Fibroblast of pulmonary artery (primary cell): ENCODE measurements around the gene MOB2.

Experiments used
- DNase-seq: peaks from one replicate; pipeline ENCODE4 v3.0.0-alpha.2; 2010; ENCODE audit warnings: low read depth
- H3K4me3 ChIP-seq: replicated peaks from 2 replicates; pipeline ENCODE4 v1.5.1; 2011; ENCODE audit warnings: low read depth, mild to moderate bottlenecking, control low read depth, low read length, moderate library complexity
- TF ChIP-seq, protein P1 (sequence below): IDR thresholded peaks from 2 replicates; pipeline ENCODE4 v1.5.1; 2011; ENCODE audit warnings: mild to moderate bottlenecking, control low read depth, low read length, inconsistent platforms; ENCODE audit errors: missing control alignments

The MOB2 gene

DNA sequence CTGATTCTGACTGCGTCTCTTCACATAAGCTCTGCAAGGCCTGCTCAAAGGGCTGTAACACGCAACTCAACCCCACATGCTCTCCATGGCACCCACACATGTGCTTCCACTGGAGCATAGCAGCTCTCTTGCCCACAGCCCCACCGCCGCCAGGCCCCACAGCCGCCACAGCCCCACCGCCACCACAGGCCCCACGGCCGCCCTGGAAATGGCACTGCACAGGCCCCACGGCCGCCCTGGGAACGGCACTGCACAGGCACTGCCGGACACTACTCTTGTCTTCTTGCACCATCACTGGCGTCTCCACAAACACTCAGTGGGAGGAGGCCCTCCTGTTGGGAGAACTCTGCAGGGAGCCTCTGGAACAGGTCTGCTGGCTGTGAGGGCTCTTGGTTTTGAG is 8.6 kb downstream of the MOB2 start:
- DNase-seq, result no peak
- H3K4me3 ChIP-seq, result no peak overlapping the region
- TF ChIP-seq, protein P1, sequence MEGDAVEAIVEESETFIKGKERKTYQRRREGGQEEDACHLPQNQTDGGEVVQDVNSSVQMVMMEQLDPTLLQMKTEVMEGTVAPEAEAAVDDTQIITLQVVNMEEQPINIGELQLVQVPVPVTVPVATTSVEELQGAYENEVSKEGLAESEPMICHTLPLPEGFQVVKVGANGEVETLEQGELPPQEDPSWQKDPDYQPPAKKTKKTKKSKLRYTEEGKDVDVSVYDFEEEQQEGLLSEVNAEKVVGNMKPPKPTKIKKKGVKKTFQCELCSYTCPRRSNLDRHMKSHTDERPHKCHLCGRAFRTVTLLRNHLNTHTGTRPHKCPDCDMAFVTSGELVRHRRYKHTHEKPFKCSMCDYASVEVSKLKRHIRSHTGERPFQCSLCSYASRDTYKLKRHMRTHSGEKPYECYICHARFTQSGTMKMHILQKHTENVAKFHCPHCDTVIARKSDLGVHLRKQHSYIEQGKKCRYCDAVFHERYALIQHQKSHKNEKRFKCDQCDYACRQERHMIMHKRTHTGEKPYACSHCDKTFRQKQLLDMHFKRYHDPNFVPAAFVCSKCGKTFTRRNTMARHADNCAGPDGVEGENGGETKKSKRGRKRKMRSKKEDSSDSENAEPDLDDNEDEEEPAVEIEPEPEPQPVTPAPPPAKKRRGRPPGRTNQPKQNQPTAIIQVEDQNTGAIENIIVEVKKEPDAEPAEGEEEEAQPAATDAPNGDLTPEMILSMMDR, result no peak

DNA sequence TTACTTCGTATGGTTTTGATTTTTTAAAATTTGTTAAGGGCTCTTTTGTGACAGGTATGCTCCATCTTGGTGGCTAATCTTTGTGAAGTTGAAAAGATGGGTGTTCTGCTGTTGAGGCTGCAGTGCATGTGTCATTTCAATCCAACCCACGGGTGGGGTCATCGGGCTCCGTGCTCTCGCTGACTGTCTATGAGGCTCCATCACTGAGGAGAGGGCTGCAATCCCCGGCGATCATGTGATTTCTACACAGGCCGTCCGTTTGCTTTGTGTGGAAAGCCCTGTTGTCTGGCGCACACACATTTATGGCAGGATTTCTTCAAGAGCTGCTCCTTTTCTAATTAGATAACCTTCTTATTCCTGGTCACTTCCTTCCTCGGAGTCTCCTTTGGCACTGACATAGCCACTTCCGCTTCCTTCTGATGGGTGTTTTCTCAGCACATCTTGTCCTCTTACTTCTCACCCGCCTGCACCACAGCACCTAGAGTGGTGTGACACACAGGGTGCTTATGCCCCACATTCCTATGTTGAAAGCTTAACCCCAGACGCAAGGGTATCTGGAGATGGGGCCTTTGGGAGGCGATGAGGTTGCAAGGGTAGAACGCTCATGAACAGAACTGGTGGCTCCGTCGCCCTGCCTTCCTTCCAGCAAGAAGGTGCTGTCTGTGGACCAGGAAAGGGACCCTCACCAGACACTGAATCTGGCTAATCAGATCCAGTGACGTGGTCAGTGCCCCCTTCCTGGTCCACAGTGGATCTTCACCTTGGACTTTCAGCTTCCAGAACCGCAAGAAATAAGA is 9.4 kb downstream of the MOB2 start:
- no peak overlapping the region for H3K4me3 ChIP-seq
- TF ChIP-seq, protein P1, result no peak
- DNase-seq, result no peak

DNA sequence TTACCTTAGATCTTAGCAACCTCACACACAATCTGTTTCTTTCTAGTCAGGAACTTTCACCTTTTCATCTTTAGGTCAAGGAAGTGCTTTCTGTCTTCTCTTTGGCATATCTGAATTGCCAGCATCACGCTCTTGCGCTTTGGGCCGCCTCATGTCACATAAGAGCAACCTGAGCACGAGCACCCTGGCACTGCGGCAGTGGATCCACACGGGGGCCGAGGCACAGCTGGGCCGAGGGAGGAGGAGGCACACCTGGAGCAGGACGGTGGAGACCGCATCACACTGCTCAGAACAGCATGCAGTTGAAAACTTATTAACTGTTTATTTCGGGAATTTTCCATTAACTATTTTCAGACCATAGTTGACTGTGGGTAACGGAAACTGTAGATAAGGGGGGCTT is 10.7 kb downstream of the MOB2 start:
- no peak for DNase-seq
- TF ChIP-seq, protein P1, result no peak
- H3K4me3 ChIP-seq, result no peak overlapping the region

DNA sequence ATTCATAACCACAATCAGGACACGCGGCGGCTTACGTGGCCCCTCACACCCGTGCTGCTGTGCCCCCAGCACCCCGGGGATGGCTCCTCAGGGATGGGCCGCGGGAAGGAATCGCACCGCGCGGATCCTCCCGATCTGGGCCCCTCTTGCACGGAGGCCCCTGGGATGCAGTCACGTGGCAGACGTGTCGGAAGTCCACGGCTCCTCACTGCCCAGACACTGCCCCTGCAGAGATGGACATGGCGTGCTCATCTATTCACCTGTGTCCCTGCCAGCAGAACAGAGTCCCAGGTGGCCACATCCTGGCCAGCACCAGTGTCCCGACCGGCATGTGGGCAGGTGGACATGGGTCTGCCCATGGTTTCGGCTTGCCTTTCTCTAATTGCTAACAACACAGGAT is 12.8 kb downstream of the MOB2 start:
- TF ChIP-seq, protein P1, result no peak
- no peak overlapping the region for H3K4me3 ChIP-seq
- no peak for DNase-seq

DNA sequence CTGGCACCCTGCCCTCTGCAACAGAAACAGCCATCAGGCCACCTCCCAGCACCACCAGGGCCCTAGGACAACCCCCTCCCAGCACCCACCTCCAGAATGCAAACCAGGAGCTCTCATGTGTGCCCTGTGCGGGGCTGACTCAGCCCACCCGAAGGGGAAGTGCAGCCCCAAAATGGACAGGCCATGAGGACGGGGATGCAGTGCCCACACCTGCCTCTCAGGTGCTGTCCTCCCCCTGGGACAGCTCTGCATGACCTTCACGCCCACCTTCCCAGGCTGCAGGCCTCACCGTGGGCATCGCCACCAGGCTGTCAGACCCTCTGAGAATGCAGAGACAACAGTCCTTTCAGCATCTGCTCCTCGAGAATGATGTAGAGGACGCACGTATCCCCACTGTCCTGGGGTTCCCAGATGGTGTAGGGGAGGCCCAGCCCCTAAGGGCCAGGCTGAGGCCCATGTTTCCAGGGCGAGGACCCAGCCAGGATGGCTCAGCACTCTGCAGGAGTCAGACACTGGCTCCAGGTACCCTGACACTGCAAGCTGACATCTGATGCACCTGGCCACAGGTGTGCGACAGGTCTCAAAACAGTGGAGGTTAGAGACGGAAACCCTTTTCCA is 13.5 kb downstream of the MOB2 start:
- TF ChIP-seq, protein P1, result no peak
- H3K4me3 ChIP-seq, result no peak overlapping the region
- DNase-seq, result no peak

DNA sequence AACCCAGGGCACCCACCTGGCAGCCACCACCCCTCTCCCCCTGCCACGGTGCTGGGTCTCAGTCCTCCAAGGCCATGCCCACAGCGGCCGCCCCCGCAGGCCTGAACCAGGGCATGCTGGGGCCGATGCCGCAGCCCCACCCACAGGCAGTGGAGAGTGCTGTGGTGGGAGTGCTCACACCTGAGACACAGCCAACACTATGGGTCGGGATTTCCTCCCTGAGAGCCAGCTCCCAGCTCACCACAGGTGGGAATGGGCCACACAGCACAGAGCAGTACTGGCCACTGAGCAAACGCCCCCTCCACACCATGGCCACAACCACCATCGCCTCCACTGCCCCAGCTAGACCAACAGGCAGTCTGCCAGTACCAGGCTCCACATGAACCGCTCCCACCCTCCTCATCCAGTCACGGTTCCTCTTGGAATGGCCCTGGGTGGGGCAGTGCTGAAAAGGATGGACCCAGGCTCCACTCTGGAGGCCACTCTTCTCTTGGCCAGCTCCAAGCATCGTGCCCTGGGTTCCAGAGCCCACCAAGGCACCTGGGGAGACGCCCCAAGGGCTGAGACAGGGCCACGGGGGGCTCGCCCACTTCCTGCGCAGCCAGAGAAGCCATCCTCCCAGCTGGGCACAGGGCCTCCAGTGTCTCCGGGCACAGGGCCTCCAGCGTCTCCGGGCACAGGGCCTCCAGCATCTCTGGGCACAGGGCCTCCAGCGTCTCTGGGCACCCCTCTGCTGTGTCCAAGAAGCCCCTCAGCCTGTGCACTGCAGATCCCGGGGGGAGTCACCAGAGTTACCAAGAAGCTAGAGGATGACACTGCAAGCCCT is 14.2 kb downstream of the MOB2 start:
- no peak for DNase-seq
- no peak overlapping the region for H3K4me3 ChIP-seq
- TF ChIP-seq, protein P1, result no peak
